ENCODE measurements around the gene NLRP6. TPM values are rescaled to one million over a fixed set of nuclear protein-coding genes. Genes with fewer than 3 reads are reported as not detected.
"Not testable (repeated sequence)": the region's sequence is repeated elsewhere in the genome, so short reads cannot be mapped to it uniquely, and the experiment has no call there.

NLRP6 gene
- 1 to 10 TPM; 5.5 to 6.5 TPM for total RNA-seq

GRCh38 chr11:278001-278951 lies at the start of gene NLRP6:
Gene NLRP6 (plus strand): TSS chr11:278407. CDS start chr11:278570, 163 bp downstream.
- peaks cover 14% of the 10 kb centered on the region for H3K9me3 Mint-ChIP-seq
- H3K27me3 Mint-ChIP-seq: peaks cover 61% of the 10 kb centered on the region
- peaks cover 53% of the 10 kb centered on the region for H3K36me3 Mint-ChIP-seq (ENCODE audit: low read depth)
- peak within 1 kb of the TSS; percentile 73 for H3K4me3 Mint-ChIP-seq
- H3K4me1 Mint-ChIP-seq: peaks cover 48% of the 10 kb centered on the region
- ChIA-PET CTCF (interaction anchor here (0.8 to 3.9 kb wide), 5 partner anchors 9 to 67 kb away, joined by 3 to 15 read pairs (median 5); no protein-coding TSS in a partner anchor), POLR2A (interaction anchor here (1.0 kb wide), 1 partner anchor 10 kb away, joined by 3 read pairs; no protein-coding TSS in a partner anchor)
- peak within 1 kb of the TSS; percentile 88 for H3K27ac Mint-ChIP-seq
- no peak for DNase-seq

GRCh38 chr11:230431-230830 lies 47.8 kb upstream of the NLRP6 start:
- no peak overlapping the region for H3K27ac Mint-ChIP-seq
- H3K36me3 Mint-ChIP-seq (ENCODE audit: low read depth): no peaks in the 10 kb centered on the region
- POLR2A ChIA-PET: no interaction called here
- CTCF ChIA-PET: interaction anchor here (0.5 to 2.4 kb wide), 7 partner anchors 11 to 289 kb away, joined by 3 to 7 read pairs (median 3); partner anchors contain the start of genes BET1L and RIC8A
- DNase-seq: no peak
- H3K9me3 Mint-ChIP-seq: no peaks in the 10 kb centered on the region
- no peaks in the 10 kb centered on the region for H3K27me3 Mint-ChIP-seq
- H3K4me1 Mint-ChIP-seq: peaks cover 11% of the 10 kb centered on the region
- H3K4me3 Mint-ChIP-seq: no peak overlapping the region

GRCh38 chr11:232783-233565 lies 45.2 kb upstream of the NLRP6 start:
- POLR2A ChIA-PET: no interaction called here
- H3K27me3 Mint-ChIP-seq: no peaks in the 10 kb centered on the region
- H3K27ac Mint-ChIP-seq: no peak overlapping the region
- H3K4me3 Mint-ChIP-seq: no peak overlapping the region
- CTCF ChIA-PET: interaction anchor here (2.5 kb wide), 1 partner anchor 18 kb away, joined by 10 read pairs; no protein-coding TSS in a partner anchor
- H3K36me3 Mint-ChIP-seq (ENCODE audit: low read depth): no peaks in the 10 kb centered on the region
- DNase-seq: no peak
- H3K4me1 Mint-ChIP-seq: peaks cover 16% of the 10 kb centered on the region
- H3K9me3 Mint-ChIP-seq: no peaks in the 10 kb centered on the region

- no peaks in the 10 kb centered on the region for H3K9me3 Mint-ChIP-seq
- peak overlapping the region; percentile 97 for H3K4me3 Mint-ChIP-seq
- DNase-seq: no peak
- ChIA-PET CTCF (interaction anchor here (1.1 to 2.5 kb wide), 4 partner anchors 16 to 213 kb away, joined by 3 to 10 read pairs (median 3); no protein-coding TSS in a partner anchor), POLR2A (no interaction called here)
- H3K36me3 Mint-ChIP-seq (ENCODE audit: low read depth): peaks cover 9% of the 10 kb centered on the region
- peaks cover 34% of the 10 kb centered on the region for H3K4me1 Mint-ChIP-seq
- no peak overlapping the region for H3K27ac Mint-ChIP-seq
- no peaks in the 10 kb centered on the region for H3K27me3 Mint-ChIP-seq
Measured at GRCh38 chr11:235180-235579, 43.0 kb upstream of the NLRP6 start.

- Mint-ChIP-seq H3K36me3 (ENCODE audit: low read depth) (peaks cover 12% of the 10 kb centered on the region), H3K4me3 (peak overlapping the region; percentile 97), H3K4me1 (peaks cover 37% of the 10 kb centered on the region), H3K27ac (peak overlapping the region; percentile 79), H3K27me3 (no peaks in the 10 kb centered on the region), H3K9me3 (no peaks in the 10 kb centered on the region)
- peak; percentile 55 for DNase-seq
- ChIA-PET POLR2A (no interaction called here), CTCF (interaction anchor here (2.5 kb wide), 1 partner anchor 15 kb away, joined by 10 read pairs; no protein-coding TSS in a partner anchor)
Measured at GRCh38 chr11:235609-235996, 42.6 kb upstream of the NLRP6 start.

- H3K4me1 Mint-ChIP-seq: peaks cover 38% of the 10 kb centered on the region
- H3K4me3 Mint-ChIP-seq: peak within 1 kb of the TSS; percentile 97
Measured at GRCh38 chr11:235997-236773, 42.0 kb upstream of the NLRP6 start, which contains the start of gene SIRT3. Gene SIRT3 (minus strand): TSS chr11:236342. CDS start chr11:236328, 14 bp downstream.

GRCh38 chr11:236774-237767 lies 41.1 kb upstream of the NLRP6 start, which contains the start of gene PSMD13:
Gene PSMD13 (plus strand): TSS chr11:236976. CDS start chr11:237050, 74 bp downstream.
- H3K4me3 Mint-ChIP-seq: peak within 1 kb of the TSS; percentile 97
- no peaks in the 10 kb centered on the region for H3K9me3 Mint-ChIP-seq
- H3K4me1 Mint-ChIP-seq: peaks cover 47% of the 10 kb centered on the region
- peak; percentile 90 for DNase-seq
- H3K36me3 Mint-ChIP-seq (ENCODE audit: low read depth): peaks cover 22% of the 10 kb centered on the region
- ChIA-PET POLR2A (no interaction called here), CTCF (interaction anchor here (0.5 to 2.2 kb wide), 7 partner anchors 11 to 482 kb away, joined by 3 to 14 read pairs (median 4); partner anchors contain the start of genes BET1L, PHRF1 and RIC8A)
- H3K27ac Mint-ChIP-seq: peak within 1 kb of the TSS; percentile 99
- H3K27me3 Mint-ChIP-seq: no peaks in the 10 kb centered on the region

More at GRCh38 chr11:235997-236773, 42.0 kb upstream of the NLRP6 start, which contains the start of gene SIRT3:
- POLR2A ChIA-PET: no interaction called here
- Mint-ChIP-seq H3K36me3 (ENCODE audit: low read depth) (peaks cover 14% of the 10 kb centered on the region), H3K9me3 (no peaks in the 10 kb centered on the region), H3K27me3 (no peaks in the 10 kb centered on the region), H3K27ac (peak within 1 kb of the TSS; percentile 99)
- DNase-seq: peak; percentile 84
- CTCF ChIA-PET: no interaction called here

- H3K9me3 Mint-ChIP-seq, POLR2A ChIA-PET, H3K27ac Mint-ChIP-seq, DNase-seq, H3K27me3 Mint-ChIP-seq: not testable (repeated sequence)
- CTCF ChIA-PET: interaction anchor here (0.6 to 2.2 kb wide), 5 partner anchors 13 to 338 kb away, joined by 3 to 14 read pairs (median 4); partner anchors contain the start of genes BET1L, PHRF1 and RIC8A
- Mint-ChIP-seq H3K4me1 (peaks cover 50% of the 10 kb centered on the region), H3K36me3 (ENCODE audit: low read depth) (peaks cover 31% of the 10 kb centered on the region), H3K4me3 (peak overlapping the region; percentile 97)
Measured at GRCh38 chr11:238346-238745, 39.9 kb upstream of the NLRP6 start.

GRCh38 chr11:240315-240714 lies 37.9 kb upstream of the NLRP6 start:
- Mint-ChIP-seq H3K4me1 (peaks cover 57% of the 10 kb centered on the region), H3K36me3 (ENCODE audit: low read depth) (peaks cover 41% of the 10 kb centered on the region), H3K9me3 (no peaks in the 10 kb centered on the region), H3K27me3 (no peaks in the 10 kb centered on the region), H3K4me3 (no peak overlapping the region), H3K27ac (no peak overlapping the region)
- DNase-seq: no peak
- ChIA-PET POLR2A (no interaction called here), CTCF (interaction anchor here (3.0 kb wide), 1 partner anchor 11 kb away, joined by 13 read pairs; no protein-coding TSS in a partner anchor)

GRCh38 chr11:241634-242033 lies 36.6 kb upstream of the NLRP6 start:
- ChIA-PET CTCF (interaction anchor here (1.4 to 3.0 kb wide), 2 partner anchors 9 to 27 kb away, joined by 4 to 13 read pairs; no protein-coding TSS in a partner anchor), POLR2A (no interaction called here)
- no peak overlapping the region for H3K27ac Mint-ChIP-seq
- peaks cover 54% of the 10 kb centered on the region for H3K4me1 Mint-ChIP-seq
- H3K27me3 Mint-ChIP-seq: no peaks in the 10 kb centered on the region
- no peak overlapping the region for H3K4me3 Mint-ChIP-seq
- no peaks in the 10 kb centered on the region for H3K9me3 Mint-ChIP-seq
- peaks cover 53% of the 10 kb centered on the region for H3K36me3 Mint-ChIP-seq (ENCODE audit: low read depth)
- no peak for DNase-seq

GRCh38 chr11:244376-244775 lies 33.8 kb upstream of the NLRP6 start:
- ChIA-PET CTCF (interaction anchor here (0.7 kb wide), 1 partner anchor 45 kb away, joined by 3 read pairs; the partner anchor contains the start of gene PGGHG), POLR2A (no interaction called here)
- Mint-ChIP-seq H3K36me3 (ENCODE audit: low read depth) (peaks cover 72% of the 10 kb centered on the region), H3K4me1 (peaks cover 38% of the 10 kb centered on the region), H3K27ac (peak overlapping the region; percentile 15), H3K27me3 (no peaks in the 10 kb centered on the region), H3K4me3 (no peak overlapping the region), H3K9me3 (no peaks in the 10 kb centered on the region)
- no peak for DNase-seq
